Measurements from ENCODE around the gene PCIF1. TPM values are rescaled to one million over a fixed set of nuclear protein-coding genes. Genes with fewer than 3 reads are reported as not detected.

PCIF1 gene
- total and polyA plus RNA-seq, 2 donors (not counting 3 experiments of a cell fraction or from before 2014, with no cell fraction given), result 26.4 to 27.2 TPM

GRCh38 chr20:45934046-45934585, 367 bp upstream of the PCIF1 start:
- FAIRE-seq, result no peak
- dilution Hi-C loops (cut with MboI; ENCODE audit: extremely low pct_ligation_motif_present, low sequenced_read_pairs), result no loop called here

More at GRCh38 chr20:45934046-45934585, 367 bp upstream of the PCIF1 start:
- Histone ChIP-seq H3K9me3 (replicated peaks; ENCODE audit: control insufficient read depth, insufficient read depth, low read length) (no peaks in the 10 kb centered on the region), H4K20me1 (replicated peaks; ENCODE audit: control insufficient read depth, extremely low read depth, insufficient read depth, low read length) (no peaks in the 10 kb centered on the region), H3K36me3 (ENCODE audit: control insufficient read depth in 2 of 2, extremely low read depth in 1 of 2, insufficient read depth in 2 of 2, low read length in 2 of 2) (peaks cover 3 to 13% of the 10 kb centered on the region in 2 experiments), H3K79me2 (ENCODE audit: control insufficient read depth, insufficient read depth, low read length) (peaks cover 20% of the 10 kb centered on the region), H3K9me1 (replicated peaks; ENCODE audit: control insufficient read depth, extremely low read depth, insufficient read depth, low read length) (no peaks in the 10 kb centered on the region), H3K4me3 (replicated peaks in 1 of 3; ENCODE audit: insufficient read depth in 1 of 3, low read depth in 1 of 3, low read length in 3 of 3) (peak overlapping the region; percentile 26 to 97 (median 84)), H3K27me3 (ENCODE audit: control insufficient read depth in 2 of 2, insufficient read depth in 2 of 2, low read length in 2 of 2) (no peaks in the 10 kb centered on the region), H2AFZ (ENCODE audit: low read depth, low read length) (no peak overlapping the region), H3K27ac (ENCODE audit: insufficient read depth, low read depth, low read length) (peak overlapping the region; percentile 89), H3K9ac (replicated peaks; ENCODE audit: extremely low read depth, insufficient read depth, low read length) (peak overlapping the region; percentile 98), H3K4me1 (ENCODE audit: control insufficient read depth, extremely low read depth, insufficient read depth, low read length) (peaks cover 14% of the 10 kb centered on the region), H3K4me2 (ENCODE audit: insufficient read depth, low read length) (peak overlapping the region; percentile 82)
- ChIA-PET CTCF (interaction anchor here (0.8 to 4.9 kb wide), 13 partner anchors 8 to 110 kb away, joined by 3 to 50 read pairs (median 5); partner anchors contain the start of genes CTSA, NEURL2, PLTP and ZSWIM1), POLR2A (interaction anchor here (0.6 to 2.9 kb wide), 12 partner anchors 9 to 74 kb away, joined by 3 to 26 read pairs (median 8); partner anchors contain the start of genes CTSA, NEURL2, PLTP and ZSWIM1)
- no peak for DNase-seq (ENCODE audit: low read depth, low spot score)
- BruUV-seq (replicated peaks), result no TSS peak
- TF ChIP-seq MYC (IDR thresholded peaks at IDR 0.05; ENCODE audit: low read depth, low read length) (no peak), FOS (IDR thresholded peaks at IDR 0.05; ENCODE audit: borderline replicate concordance, insufficient read depth, low read length) (no peak), JUN (IDR thresholded peaks at IDR 0.05; ENCODE audit: borderline replicate concordance, insufficient read depth, insufficient read length, low read depth) (no peak), POLR2AphosphoS5 (IDR thresholded peaks at IDR 0.05; ENCODE audit: insufficient read depth, low read depth, low read length) (no peak), POLR2A (IDR thresholded peaks at IDR 0.05; ENCODE audit: low read depth, low read length) (no peak), CTCF (IDR thresholded peaks at IDR 0.05; ENCODE audit: extremely low read depth in 1 of 2, insufficient read depth in 1 of 2, low read depth in 1 of 2, low read length in 2 of 2) (no peak), EZH2 (IDR thresholded peaks at IDR 0.05; ENCODE audit: borderline replicate concordance, low read depth, low read length, severe bottlenecking) (no peak), MAX (IDR thresholded peaks at IDR 0.05; ENCODE audit: insufficient read depth, insufficient read length) (no peak), GATA2 (IDR thresholded peaks at IDR 0.05; ENCODE audit: insufficient read depth, insufficient read length, low read depth, low read length) (no peak)
- intact Hi-C loops (cut with micrococcal nuclease), result loop anchor here (1.0 to 2.0 kb wide), 5 partner anchors 38 to 111 kb away; partner anchors contain the start of genes ACOT8, ZNF335, ZSWIM1 and ZSWIM3
